GM19467 (cell line): ENCODE measurements around the gene TNRC6C.

Experiments used
- ATAC-seq: cut with Tn5 transposase; IDR thresholded peaks from one replicate; pipeline ENCODE4 v1.9.1; 2021; ENCODE audit warnings: mild to moderate bottlenecking, moderate library complexity; ENCODE audit not compliant: unreplicated experiment

Gene TNRC6C, protein sequence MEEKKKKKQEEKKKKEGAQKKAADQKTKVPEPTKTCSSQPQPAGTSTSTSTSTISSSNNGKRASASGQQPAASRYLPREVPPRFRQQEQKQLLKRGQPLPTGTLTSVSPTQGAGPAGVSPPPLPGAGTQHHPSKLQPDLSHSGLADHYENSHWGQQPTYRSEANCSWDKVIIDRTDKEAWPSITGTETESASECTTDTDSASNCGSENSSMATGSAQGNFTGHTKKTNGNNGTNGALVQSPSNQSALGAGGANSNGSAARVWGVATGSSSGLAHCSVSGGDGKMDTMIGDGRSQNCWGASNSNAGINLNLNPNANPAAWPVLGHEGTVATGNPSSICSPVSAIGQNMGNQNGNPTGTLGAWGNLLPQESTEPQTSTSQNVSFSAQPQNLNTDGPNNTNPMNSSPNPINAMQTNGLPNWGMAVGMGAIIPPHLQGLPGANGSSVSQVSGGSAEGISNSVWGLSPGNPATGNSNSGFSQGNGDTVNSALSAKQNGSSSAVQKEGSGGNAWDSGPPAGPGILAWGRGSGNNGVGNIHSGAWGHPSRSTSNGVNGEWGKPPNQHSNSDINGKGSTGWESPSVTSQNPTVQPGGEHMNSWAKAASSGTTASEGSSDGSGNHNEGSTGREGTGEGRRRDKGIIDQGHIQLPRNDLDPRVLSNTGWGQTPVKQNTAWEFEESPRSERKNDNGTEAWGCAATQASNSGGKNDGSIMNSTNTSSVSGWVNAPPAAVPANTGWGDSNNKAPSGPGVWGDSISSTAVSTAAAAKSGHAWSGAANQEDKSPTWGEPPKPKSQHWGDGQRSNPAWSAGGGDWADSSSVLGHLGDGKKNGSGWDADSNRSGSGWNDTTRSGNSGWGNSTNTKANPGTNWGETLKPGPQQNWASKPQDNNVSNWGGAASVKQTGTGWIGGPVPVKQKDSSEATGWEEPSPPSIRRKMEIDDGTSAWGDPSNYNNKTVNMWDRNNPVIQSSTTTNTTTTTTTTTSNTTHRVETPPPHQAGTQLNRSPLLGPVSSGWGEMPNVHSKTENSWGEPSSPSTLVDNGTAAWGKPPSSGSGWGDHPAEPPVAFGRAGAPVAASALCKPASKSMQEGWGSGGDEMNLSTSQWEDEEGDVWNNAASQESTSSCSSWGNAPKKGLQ (N-terminal part only)

DNA sequence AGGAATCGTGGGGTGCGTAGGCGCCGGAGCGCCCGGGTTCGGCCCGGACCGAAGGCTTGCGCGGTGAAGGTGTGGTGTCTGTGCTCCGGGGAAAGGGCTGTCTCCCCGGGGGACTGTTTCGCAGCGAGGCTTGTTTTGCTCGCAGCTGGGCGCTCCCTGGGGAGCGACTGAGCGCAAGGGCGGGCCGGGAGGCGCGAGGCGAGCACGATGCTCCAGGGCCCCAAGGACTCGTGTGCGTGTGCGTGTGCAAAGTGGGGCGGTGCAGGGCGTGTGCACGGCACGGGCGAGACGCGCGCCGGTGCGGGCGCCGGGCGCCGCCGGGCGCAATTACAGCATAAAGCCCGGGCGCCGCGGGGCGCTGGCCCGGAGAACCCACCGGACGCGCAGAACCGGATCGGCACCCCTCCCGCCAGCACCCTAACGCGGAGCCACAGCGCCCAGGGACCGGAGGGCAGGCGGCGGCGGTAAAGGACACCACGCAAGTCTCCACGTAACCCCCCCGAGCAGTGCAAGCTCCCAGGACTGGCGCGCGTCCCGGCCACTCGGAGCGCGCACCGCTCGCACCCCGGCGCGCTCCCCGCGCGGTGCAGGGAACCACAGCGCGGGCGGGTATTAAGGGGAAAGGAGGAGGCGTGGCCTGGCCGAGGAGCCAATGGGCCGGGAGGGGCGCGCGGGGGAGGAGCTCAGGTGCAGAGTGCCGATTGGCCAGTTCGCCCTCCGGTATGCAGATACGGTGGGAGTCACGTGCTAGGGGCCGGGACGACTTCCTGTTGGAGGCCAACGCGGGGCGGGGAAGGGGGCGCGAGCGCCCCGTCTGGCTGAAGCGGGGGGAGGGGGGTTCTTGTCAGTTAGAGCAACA, at the start of gene TNRC6C:
TSS of gene TNRC6C (plus strand) at position 847 of the 859 bp plus-strand sequence. CDS start 45,504 bp downstream, outside the sequence.
- peak; percentile 90 for ATAC-seq

DNA sequence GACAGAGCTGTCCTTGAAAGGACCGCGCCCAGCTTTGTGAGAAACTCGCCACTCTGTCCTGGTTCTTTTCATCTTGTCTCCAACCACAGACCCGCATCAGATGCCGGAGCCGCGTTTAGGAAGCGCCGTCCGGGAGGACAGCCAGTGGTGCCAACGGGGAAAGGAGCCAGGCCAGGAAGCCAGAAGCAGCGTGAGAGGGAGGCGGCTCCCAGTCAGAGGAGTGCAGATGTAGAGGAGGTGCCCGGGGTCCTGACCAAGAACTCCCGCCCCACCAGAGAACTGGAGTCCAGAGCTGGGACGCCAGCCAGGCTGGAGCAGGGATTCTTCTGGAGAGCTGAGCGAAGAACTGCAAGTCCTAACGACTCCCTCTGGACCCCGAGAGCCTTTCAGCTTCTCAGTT, 49.3 kb upstream of the TNRC6C start:
- ATAC-seq: no peak

DNA sequence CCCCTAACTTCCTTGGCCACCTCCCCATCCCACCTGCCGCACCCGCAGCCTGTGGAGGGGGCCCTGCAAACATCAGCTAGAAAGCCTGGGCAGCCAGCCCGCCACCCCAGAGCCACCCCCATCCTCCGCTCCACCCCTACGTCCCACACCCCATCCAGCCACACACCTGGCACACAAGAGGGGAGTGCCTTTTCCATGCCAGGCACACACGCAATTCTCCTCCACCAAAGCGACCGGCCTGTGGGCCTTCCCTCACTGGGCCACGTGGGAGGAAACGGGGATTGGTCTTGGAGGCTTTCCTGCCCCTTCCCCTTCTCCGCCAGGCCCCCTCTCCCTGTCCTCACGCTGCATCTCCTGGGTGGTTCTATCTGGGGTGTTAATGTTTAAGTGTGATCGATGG, 48.7 kb upstream of the TNRC6C start:
- ATAC-seq: no peak

DNA sequence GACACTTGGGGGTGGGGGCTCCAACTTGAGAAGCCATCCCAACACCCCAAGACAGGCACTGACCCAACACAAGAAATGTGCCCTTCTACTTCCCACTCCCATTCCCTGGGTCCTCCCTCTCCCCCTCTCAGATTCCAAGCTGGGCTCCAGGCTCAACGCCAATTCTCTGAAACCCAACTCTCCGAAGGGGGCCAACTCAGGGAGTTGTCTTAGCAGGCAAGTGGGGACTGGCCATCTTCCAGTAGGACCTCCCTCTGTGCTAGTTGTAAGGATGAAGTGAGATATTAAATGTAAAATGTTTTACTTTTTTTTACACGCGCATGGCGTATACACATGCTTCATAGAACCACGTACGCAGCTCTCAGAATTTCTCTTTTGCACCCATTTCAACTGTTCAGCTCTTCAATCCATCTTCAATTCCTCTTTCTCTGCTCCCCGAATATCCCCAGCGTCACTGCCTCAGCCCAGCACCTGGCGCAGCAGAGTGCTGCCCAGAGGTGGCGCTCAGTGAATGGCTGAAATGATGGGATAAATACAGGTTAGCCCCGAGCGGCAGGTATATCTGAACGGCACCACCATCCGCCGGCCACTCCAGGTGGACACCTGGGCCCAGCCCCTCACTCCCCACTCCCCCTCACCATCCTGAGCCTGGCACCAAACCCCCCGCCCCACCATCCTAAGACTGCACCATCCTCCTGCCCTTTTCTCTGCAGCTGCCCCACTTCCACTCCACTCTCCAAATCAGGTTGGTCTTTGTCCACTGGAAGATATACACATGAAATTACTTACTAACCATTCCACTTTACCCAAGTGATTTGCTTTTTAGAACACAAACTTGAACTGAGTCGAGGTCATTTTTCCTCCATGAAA, 43.9 kb upstream of the TNRC6C start:
- ATAC-seq: no peak

DNA sequence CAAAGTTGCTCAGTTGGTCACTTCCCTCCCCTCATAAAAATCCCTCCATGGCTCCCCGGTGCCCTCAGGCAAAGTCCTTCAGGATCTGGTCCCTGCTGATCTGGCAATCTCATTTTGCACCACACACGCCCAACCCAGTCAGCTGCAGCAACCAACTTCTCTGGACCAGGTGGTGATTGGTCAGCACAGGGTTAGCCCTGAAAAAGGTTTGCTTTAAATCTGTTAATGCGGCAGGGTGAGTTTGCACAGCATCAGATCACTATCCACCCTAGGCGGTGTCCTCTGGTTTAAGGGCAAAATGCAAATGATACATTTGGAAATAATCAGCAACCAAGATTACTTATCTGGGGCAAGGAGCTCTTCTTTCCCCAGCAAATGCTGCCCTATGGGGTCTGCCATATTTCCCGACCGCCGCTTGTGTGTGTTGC, 42.9 kb upstream of the TNRC6C start:
- no peak for ATAC-seq

DNA sequence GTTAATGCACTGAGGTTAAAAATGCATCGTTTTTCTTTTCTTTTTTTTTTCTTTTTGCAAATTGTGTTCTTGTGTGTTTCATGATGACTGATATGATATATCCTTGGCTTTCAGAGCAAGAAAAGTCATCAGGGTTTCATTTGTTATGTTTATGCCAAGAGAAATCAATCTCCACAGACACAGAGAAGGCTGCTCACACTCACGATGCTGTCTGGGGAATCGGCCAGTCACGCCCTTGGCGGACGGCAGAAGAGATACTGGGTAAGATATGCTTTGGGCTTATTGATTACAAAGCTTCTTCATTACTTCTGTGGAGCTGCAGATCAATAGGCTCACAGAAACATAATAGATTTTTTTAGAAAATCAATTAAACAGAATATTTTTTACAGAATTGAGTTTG, 42.2 kb upstream of the TNRC6C start:
- no peak for ATAC-seq

DNA sequence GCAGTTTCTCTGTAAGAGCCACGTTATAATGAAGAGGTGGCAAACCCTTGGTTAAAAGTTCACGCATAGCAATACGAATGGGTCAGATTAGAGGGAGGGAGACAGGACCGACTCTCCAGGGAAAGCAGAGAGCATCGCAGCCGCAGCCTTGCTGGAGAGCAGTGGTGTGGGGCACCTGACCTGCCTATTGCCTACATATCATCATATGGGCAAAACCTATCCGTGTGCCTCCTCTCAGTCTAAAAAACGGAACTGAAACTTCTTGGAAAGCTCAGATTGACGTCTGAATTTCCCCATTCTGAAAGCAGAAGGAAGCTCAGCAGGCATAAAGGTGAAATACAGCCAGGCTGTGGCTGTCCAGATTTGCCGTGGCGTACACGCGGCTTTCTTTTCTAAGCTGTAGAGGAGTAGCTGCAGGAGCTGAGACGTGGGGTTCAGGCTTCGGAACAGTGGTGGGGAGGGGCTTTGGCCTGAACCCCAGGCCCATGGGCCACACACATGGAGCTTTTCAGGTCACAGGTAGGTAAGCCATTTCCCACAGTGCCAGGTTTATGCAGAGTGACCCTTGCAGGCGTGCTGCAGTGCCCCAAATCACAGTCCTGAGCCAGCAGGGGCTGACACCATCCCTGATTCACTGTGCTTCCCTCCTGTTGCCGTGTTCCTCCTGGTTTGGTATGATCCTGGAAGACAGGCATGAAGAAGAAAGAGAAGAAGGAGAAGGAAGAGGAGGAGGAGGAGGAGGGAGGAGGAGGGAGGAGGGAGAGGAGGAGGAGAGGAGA, 41.6 kb upstream of the TNRC6C start:
- ATAC-seq: no peak

DNA sequence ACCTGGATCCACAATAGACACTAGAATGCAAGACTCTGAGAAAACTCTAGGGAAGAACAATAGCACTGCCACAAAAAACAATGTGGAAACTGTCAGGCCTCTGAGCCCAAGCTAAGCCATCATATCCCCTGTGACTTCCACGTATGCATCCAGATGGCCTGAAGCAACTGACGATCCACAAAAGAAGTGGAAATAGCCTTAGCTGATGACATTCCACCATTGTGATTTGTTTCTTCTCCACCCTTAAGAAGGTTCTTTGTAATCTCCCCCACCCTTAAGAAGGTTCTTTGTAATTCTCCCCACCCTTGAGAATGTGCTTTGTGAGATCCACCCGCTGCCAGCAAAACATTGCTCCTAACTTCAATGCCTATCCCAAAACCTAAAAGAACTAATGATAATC, 39.2 kb upstream of the TNRC6C start:
- ATAC-seq: no peak

DNA sequence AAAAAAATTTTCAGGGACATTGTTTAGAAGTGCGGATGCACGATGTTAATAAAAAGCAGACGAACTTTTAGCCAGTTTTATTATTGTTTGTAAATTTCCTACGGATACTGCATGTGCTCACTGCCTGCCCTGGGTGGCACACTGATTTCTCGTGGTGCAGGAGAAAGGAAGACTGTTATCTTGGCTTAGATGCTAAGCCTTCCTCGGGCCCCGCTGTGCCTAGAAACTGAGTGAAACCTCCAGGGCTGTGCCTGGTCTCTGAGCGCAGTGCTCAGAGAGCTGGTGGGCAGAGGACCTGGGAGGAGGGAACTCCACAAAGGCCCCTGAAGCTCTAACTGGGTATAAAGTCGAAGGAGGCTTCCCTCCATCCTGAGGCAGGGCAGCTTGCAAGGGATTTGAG, 35.4 kb upstream of the TNRC6C start:
- ATAC-seq: no peak

DNA sequence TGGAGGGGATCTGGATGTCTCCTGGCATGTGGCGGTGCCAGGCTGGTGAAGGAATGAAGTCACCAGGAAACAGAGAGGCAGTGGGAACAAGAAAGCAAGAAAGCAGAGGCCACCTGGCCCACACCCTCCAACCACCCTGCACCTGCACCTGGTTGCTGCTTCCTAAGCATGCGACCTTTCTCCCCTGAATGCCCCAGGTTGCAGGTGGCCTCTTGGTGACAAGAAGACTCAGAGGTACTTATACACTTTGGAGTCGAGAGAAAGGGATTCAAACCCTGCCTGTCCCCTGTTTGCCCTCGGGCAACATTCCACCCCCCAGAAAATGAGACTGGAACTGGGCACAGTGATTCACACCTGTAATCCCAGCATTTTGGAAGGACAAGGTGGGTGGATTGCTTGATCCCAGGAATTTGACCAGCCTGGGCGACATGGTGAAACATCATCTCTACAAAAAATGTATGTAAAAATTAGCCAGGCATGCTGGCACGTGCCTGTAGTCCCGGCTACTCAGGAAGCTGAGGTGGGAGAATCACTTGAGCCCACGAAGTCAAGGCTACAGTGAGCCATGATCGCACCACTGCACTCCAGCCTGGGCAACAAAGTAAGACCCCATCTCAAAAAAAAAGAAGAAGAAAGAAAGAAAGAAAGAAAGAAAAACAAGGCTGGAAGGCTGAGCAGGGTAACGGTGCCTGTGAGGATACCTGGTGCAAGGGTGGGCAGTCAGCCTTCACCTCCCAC, 34.6 kb upstream of the TNRC6C start:
- ATAC-seq: no peak

DNA sequence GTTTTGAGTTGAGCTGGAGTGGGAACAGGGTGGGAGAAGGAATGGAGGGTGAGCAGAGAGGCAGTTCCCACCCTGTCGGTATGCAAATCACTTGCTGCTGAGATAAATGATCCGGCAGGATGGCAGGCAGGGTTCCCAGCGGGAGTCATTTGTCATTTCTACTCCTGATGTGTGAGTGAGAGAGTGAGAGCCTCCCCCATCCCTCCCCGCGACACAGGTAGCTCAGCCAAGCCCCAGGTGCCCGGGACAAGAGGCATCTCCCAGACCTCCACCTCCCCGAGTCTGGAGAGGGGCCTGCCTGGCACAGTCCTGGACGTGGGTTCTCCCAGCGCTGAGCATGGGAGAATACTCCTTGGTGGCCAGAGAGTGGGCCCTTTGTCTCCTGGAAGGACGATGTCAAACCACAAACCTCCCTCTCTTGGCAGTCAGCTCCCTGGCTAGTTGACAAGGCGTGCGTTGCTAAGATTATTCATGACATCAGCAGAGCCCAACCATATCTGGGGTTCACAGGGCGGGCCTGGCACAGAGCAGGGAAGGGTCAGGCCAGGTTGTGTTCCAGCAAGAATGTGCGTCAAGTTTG, 33.7 kb upstream of the TNRC6C start:
- no peak for ATAC-seq

DNA sequence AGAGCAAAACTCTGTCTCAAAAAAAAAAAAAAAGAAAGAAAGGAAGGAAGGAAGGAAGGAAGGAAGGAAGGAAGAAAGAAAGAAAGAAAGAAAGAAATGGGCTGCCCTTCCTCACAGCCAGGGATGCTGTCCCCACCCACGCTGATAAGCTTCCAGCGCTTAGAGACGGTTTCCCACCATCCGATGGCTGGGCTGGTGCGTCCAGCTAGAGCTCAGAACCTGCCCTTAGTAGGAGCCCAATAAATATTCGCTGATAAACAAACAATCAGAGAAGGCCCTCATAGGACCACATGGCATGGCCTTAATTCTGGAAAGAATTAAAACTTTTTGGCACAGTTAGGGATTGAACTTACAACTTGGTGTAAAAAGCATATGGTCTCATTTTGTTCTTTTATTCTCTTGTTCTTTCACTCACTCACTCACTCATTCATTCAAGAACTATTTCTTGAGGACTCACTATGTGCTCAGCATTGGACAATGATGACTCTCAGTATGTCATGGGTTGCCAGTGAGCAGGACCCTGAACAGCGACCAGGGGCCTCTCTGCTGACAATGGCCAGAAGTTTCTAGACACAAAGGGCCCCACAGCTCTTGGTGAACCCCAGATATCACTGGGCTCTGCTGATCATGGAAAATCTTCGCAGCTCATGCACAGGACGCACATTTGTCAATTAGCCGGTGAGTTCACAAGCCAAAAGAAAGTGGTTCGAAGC, 32.5 kb upstream of the TNRC6C start:
- no peak for ATAC-seq

DNA sequence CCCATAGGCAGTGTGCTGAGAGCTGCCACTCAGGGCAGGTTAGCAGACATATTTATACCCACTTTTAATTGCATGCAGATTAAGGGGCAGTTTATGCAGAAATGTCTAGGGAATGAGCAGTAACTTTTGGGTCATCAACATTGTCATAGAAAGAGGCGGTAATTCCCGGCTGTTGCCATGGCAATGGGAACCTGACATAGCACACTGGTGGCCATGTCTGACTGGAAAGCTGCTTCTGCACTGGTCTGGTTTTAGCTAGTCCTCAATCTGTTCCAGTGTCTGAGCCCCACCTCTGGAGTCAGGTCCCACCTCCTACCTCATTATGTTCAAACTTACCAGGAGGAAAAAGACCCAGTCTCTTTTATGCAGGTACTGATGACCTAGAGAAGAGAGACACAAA, 31.5 kb upstream of the TNRC6C start:
- no peak for ATAC-seq

DNA sequence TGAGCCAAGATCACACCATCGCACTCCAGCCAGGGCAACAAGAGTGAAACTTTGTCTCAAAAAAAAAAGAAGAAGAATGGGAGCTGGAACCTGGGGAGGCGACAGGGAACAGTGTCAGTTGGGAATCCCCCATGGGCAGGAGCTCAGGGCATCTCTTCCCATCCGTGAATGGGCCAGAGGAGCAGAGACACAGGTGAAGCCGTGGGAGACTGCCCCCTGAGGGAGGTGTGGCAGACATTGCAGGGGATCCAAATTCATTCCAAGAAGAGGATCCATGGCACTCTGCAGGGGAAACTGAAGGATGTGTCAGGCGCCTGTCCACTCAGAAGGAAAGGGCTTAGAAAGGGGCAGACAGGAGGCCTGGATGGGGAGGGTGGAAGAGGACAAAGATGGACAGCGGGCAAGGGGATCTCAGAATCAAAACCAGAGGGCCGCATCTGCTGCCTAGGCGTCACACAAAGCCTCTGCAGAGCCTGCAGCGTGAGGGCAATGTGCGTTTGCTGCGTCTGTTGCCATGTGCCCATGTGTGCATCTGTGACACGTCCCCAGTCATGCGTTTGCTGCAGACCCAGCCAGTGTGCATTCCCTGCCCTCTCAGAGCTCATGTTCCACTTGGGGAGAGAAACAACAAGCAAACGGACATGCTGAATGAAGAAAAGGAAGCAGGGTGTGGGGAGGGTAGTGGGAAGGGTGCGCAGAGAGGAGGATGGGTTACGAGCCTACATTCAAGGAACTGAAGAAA, 30.6 kb upstream of the TNRC6C start:
- no peak for ATAC-seq

DNA sequence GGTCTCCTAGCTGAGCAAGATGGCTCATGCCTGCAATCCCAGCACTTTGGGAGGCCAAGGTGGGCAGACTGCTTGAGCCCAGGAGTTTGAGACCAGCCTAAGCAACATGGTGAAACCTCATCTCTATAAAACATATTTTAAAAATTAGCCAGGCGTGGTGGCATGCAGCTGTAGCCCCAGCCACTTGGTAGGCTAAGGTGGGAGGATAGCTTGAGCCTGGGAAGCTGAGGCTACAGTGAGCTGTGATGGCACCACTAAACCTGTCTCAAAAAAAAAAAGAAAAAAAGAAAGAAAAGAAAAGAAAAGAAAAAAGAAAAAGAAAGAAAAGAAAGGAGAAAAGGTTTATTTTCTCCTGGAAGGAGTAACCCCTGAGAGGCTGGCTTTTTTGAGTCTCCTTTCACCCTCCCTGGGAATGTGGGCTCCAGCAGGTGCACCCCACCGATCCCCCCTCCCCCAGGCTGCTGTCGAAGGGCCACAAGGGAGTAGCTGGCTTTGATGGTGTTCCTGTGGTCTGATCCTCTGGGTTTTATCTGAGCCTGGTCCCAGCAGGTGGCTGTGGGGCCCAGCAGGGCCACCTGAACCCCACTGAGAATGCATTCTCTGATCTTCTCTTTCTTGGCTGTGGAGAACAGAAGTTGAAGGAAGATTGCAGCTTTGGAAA, 29.9 kb upstream of the TNRC6C start:
- no peak for ATAC-seq

DNA sequence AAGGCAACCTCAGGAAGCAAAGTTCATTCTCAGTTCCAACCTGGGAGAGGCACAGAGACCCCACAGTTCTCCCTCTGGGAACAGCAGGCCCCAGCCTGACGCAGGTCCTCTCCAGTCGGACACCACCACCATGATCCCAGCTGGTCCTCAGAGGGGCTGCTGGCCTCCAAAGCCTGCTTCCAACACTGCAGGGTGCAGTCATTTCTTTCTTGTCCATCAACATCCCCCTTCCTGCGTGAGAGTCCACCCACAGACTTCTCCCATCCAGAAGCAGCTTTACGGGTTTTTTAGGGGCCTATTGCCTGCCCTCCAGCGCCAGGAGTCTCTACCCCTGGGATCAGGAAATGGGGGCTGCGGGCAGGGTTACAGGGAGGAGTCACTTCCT, 29.3 kb upstream of the TNRC6C start:
- ATAC-seq: no peak
